HepG2 (cell line): Measurements from ENCODE around the gene PRSS48. TPM values are rescaled to one million over a fixed set of nuclear protein-coding genes. Genes with fewer than 3 reads are reported as not detected.
A peak's percentile ranks its signal among the peaks of the same experiment; 100 is the strongest.

Source experiments
- ATRX ChIP-seq: sonication (generic); formaldehyde crosslinking; IDR thresholded peaks from 2 replicates; pipeline ENCODE4 v1.4.0; 2020; ENCODE audit warnings: missing genetic modification reagents, borderline replicate concordance
- ISL2 ChIP-seq: sonication (generic); formaldehyde crosslinking; IDR thresholded peaks from 2 replicates; pipeline ENCODE4 v1.5.0; 2020; ENCODE audit warnings: missing genetic modification reagents
- MAFF ChIP-seq: IDR thresholded peaks from 2 replicates; pipeline ENCODE4 v1.6.1; 2011; ENCODE audit warnings: low read depth, low read length, improper control_type of control experiment
- MIER2 ChIP-seq: IDR thresholded peaks from 2 replicates; pipeline ENCODE4 v1.6.1; 2016; ENCODE audit warnings: missing biosample characterization, missing genetic modification reagents
- NR1H2 ChIP-seq: sonication (generic); formaldehyde crosslinking; IDR thresholded peaks from 2 replicates; pipeline ENCODE4 v1.8.1; 2022; ENCODE audit warnings: low read depth, missing genetic modification reagents, borderline replicate concordance
- SCMH1 ChIP-seq: sonication (generic); formaldehyde crosslinking; IDR thresholded peaks from 2 replicates; pipeline ENCODE4 v1.9.0; 2021; ENCODE audit warnings: missing genetic modification reagents, mild to moderate bottlenecking, borderline replicate concordance
- SOX13 ChIP-seq, 3 experiments: fragments of 450-650 bp in 1 of 3; sonication (generic) in 1 of 3; formaldehyde crosslinking in 1 of 3; IDR thresholded peaks in 2 of 3; conservative IDR thresholded peaks in 1 of 3; 2 replicates each; pipeline versions ENCODE4 v1.5.0 to v1.6.1; 2016 to 2020; ENCODE audit warnings: antibody characterized with exemption in 1 of 3, mild to moderate bottlenecking in 1 of 3, missing compliant biosample characterization in 1 of 3, missing genetic modification reagents in 1 of 3, moderate library complexity in 1 of 3
- SOX6 ChIP-seq, 2 experiments: fragments of 450-650 bp in 1 of 2; sonication (generic) in 1 of 2; formaldehyde crosslinking in 1 of 2; IDR thresholded peaks; 2 replicates each; pipeline versions ENCODE4 v1.4.0 to v1.6.1; 2017 to 2020; ENCODE audit warnings: antibody characterized with exemption in 1 of 2, mild to moderate bottlenecking in 1 of 2, missing genetic modification reagents in 1 of 2
- TCF7 ChIP-seq: sonication (generic); IDR thresholded peaks from 2 replicates; pipeline ENCODE4 v1.6.1; 2016; ENCODE audit warnings: antibody characterized with exemption, low read depth
- ZNF468 ChIP-seq: sonication (generic); formaldehyde crosslinking; IDR thresholded peaks from 2 replicates; pipeline ENCODE4 v1.8.0; 2022; ENCODE audit warnings: mild to moderate bottlenecking, moderate library complexity, missing genetic modification reagents
- ZNF552 ChIP-seq: sonication (generic); formaldehyde crosslinking; IDR thresholded peaks from 2 replicates; pipeline ENCODE4 v1.9.0; 2022; ENCODE audit warnings: missing genetic modification reagents, mild to moderate bottlenecking, borderline replicate concordance
- ZNF713 ChIP-seq: sonication (generic); formaldehyde crosslinking; IDR thresholded peaks from 2 replicates; pipeline ENCODE4 v1.4.0; 2020; ENCODE audit warnings: mild to moderate bottlenecking, missing genetic modification reagents
- ZSCAN12 ChIP-seq: sonication (generic); formaldehyde crosslinking; IDR thresholded peaks from 2 replicates; pipeline ENCODE4 v1.9.0; 2021; ENCODE audit warnings: mild to moderate bottlenecking, missing genetic modification reagents
- polyA plus RNA-seq, 8 experiments: library from polyadenylated mRNA; depleted of rRNA in 3 of 8; stranded (reverse) in 7 of 8; unstranded in 1 of 8; fragments of >200 nt; fragmentation: Illumina TruSeq in 4 of 8; extraction: Trizol in 4 of 8; gene quantifications; 2 replicates each; pipeline versions ENCODE4 v1.2.1 to v1.2.3, GENCODE V29; 2011 to 2016; ENCODE audit warnings: low read depth in 4 of 8, missing spikeins in 1 of 8, mixed read lengths in 1 of 8; ENCODE audit not compliant: insufficient read depth in 1 of 8
- total RNA-seq, 5 experiments: library from RNA; depleted of rRNA; stranded (reverse); fragments of >200 nt; fragmentation: Illumina TruSeq; extraction: Trizol; gene quantifications; 2 replicates each; pipeline ENCODE4 v1.2.3, GENCODE V29; 2016; ENCODE audit warnings: low read depth in 1 of 5
- TF ChIP-seq, protein P1 (sequence below): IDR thresholded peaks from 2 replicates; pipeline ENCODE4 v1.6.1; 2016; ENCODE audit warnings: mild to moderate bottlenecking
- TF ChIP-seq, protein P2 (sequence below): sonication (generic); formaldehyde crosslinking; IDR thresholded peaks from 2 replicates; pipeline ENCODE4 v1.5.0; 2020; ENCODE audit warnings: missing genetic modification reagents
- TF ChIP-seq, protein P3 (sequence below): IDR thresholded peaks from 2 replicates; pipeline ENCODE4 v1.6.1; 2016; ENCODE audit warnings: low read depth, missing genetic modification reagents, missing compliant biosample characterization
- TF ChIP-seq, protein P4 (sequence below): fragments of 450-650 bp; IDR thresholded peaks from 2 replicates; pipeline ENCODE4 v1.6.1; 2017
- TF ChIP-seq, protein P5 (sequence below): sonication (generic); formaldehyde crosslinking; IDR thresholded peaks from 2 replicates; pipeline ENCODE4 v1.4.0; 2020; ENCODE audit warnings: missing genetic modification reagents

Gene PRSS48
- total and polyA plus RNA-seq, 2 of the 13 experiments (the other 11 are each of a cell fraction or from before 2014, with no cell fraction given), result not detected

DNA sequence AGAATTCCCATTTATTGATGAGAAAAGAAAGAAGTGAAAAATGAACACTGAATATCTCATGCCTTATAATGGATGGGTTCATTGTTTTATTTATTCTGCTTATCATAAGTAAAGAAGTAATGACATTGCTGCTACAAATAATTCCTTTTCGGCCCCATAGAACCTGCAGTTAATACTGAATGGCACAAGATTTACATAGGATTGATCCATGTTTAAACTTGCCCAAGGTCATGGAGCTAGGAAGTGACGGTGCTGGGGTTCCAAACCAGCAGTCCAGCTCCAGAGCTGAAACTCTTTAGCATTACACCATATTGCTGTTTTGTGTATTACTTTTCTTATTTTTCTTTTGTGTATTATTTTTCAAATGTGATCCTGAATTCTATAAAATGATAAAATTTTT is 30.2 kb upstream of the PRSS48 start (continued):
- TF ChIP-seq, protein P1, sequence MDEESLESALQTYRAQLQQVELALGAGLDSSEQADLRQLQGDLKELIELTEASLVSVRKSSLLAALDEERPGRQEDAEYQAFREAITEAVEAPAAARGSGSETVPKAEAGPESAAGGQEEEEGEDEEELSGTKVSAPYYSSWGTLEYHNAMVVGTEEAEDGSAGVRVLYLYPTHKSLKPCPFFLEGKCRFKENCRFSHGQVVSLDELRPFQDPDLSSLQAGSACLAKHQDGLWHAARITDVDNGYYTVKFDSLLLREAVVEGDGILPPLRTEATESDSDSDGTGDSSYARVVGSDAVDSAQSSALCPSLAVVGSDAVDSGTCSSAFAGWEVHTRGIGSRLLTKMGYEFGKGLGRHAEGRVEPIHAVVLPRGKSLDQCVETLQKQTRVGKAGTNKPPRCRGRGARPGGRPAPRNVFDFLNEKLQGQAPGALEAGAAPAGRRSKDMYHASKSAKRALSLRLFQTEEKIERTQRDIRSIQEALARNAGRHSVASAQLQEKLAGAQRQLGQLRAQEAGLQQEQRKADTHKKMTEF, result no peak
- no peak for TF ChIP-seq SOX6 (IDR thresholded peaks at IDR 0.05)
- peak; percentile 32; the same call in 1 of the 2 replicates for TF ChIP-seq SOX6 (CRISPR knock-in tag; IDR thresholded peaks at IDR 0.05)
- peak; percentile 44; the same call in 1 of the 2 replicates for TF ChIP-seq TCF7
- TF ChIP-seq ZNF468, result no peak
- no peak for TF ChIP-seq ZNF552 (CRISPR knock-in tag)
- TF ChIP-seq SCMH1 (CRISPR knock-in tag), result no peak
- peak; percentile 42; the same call in 1 of the 2 replicates for TF ChIP-seq ISL2 (CRISPR knock-in tag)
- TF ChIP-seq ZNF713, result no peak
- TF ChIP-seq, protein P2, sequence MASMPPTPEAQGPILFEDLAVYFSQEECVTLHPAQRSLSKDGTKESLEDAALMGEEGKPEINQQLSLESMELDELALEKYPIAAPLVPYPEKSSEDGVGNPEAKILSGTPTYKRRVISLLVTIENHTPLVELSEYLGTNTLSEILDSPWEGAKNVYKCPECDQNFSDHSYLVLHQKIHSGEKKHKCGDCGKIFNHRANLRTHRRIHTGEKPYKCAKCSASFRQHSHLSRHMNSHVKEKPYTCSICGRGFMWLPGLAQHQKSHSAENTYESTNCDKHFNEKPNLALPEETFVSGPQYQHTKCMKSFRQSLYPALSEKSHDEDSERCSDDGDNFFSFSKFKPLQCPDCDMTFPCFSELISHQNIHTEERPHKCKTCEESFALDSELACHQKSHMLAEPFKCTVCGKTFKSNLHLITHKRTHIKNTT (CRISPR knock-in tag), result no peak
- TF ChIP-seq NR1H2 (CRISPR knock-in tag), result no peak
- TF ChIP-seq MAFF, result no peak
- TF ChIP-seq, protein P3, sequence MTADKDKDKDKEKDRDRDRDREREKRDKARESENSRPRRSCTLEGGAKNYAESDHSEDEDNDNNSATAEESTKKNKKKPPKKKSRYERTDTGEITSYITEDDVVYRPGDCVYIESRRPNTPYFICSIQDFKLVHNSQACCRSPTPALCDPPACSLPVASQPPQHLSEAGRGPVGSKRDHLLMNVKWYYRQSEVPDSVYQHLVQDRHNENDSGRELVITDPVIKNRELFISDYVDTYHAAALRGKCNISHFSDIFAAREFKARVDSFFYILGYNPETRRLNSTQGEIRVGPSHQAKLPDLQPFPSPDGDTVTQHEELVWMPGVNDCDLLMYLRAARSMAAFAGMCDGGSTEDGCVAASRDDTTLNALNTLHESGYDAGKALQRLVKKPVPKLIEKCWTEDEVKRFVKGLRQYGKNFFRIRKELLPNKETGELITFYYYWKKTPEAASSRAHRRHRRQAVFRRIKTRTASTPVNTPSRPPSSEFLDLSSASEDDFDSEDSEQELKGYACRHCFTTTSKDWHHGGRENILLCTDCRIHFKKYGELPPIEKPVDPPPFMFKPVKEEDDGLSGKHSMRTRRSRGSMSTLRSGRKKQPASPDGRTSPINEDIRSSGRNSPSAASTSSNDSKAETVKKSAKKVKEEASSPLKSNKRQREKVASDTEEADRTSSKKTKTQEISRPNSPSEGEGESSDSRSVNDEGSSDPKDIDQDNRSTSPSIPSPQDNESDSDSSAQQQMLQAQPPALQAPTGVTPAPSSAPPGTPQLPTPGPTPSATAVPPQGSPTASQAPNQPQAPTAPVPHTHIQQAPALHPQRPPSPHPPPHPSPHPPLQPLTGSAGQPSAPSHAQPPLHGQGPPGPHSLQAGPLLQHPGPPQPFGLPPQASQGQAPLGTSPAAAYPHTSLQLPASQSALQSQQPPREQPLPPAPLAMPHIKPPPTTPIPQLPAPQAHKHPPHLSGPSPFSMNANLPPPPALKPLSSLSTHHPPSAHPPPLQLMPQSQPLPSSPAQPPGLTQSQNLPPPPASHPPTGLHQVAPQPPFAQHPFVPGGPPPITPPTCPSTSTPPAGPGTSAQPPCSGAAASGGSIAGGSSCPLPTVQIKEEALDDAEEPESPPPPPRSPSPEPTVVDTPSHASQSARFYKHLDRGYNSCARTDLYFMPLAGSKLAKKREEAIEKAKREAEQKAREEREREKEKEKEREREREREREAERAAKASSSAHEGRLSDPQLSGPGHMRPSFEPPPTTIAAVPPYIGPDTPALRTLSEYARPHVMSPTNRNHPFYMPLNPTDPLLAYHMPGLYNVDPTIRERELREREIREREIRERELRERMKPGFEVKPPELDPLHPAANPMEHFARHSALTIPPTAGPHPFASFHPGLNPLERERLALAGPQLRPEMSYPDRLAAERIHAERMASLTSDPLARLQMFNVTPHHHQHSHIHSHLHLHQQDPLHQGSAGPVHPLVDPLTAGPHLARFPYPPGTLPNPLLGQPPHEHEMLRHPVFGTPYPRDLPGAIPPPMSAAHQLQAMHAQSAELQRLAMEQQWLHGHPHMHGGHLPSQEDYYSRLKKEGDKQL (CRISPR knock-in tag), result peak; percentile 57; the same call in 1 of the 2 replicates
- TF ChIP-seq SOX13 (IDR thresholded peaks at IDR 0.05), result no peak
- peak in 1 of 2 experiments; percentile 68; a peak in 2 of 4 replicates for TF ChIP-seq SOX13 (CRISPR knock-in tag; conservative IDR thresholded peaks at IDR 0.05 in 1 of 2, IDR thresholded peaks at IDR 0.05 in 1 of 2)
- TF ChIP-seq ATRX, result no peak
- TF ChIP-seq MIER2 (CRISPR knock-in tag), result no peak
- TF ChIP-seq, protein P4, sequence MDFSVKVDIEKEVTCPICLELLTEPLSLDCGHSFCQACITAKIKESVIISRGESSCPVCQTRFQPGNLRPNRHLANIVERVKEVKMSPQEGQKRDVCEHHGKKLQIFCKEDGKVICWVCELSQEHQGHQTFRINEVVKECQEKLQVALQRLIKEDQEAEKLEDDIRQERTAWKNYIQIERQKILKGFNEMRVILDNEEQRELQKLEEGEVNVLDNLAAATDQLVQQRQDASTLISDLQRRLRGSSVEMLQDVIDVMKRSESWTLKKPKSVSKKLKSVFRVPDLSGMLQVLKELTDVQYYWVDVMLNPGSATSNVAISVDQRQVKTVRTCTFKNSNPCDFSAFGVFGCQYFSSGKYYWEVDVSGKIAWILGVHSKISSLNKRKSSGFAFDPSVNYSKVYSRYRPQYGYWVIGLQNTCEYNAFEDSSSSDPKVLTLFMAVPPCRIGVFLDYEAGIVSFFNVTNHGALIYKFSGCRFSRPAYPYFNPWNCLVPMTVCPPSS, result no peak
- TF ChIP-seq ZSCAN12, result no peak
- TF ChIP-seq, protein P5, sequence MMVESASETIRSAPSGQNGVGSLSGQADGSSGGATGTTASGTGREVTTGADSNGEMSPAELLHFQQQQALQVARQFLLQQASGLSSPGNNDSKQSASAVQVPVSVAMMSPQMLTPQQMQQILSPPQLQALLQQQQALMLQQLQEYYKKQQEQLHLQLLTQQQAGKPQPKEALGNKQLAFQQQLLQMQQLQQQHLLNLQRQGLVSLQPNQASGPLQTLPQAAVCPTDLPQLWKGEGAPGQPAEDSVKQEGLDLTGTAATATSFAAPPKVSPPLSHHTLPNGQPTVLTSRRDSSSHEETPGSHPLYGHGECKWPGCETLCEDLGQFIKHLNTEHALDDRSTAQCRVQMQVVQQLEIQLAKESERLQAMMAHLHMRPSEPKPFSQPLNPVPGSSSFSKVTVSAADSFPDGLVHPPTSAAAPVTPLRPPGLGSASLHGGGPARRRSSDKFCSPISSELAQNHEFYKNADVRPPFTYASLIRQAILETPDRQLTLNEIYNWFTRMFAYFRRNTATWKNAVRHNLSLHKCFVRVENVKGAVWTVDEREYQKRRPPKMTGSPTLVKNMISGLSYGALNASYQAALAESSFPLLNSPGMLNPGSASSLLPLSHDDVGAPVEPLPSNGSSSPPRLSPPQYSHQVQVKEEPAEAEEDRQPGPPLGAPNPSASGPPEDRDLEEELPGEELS (CRISPR knock-in tag), result peak; percentile 44; the same call in 1 of the 2 replicates
